Activated naive CD8-positive, alpha-beta T cell treated with anti-CD3 and anti-CD28 coated beads for 36 hours (primary cell): ENCODE measurements around the gene OR14A2. TPM values are rescaled to one million over a fixed set of nuclear protein-coding genes. Genes with fewer than 3 reads are reported as not detected.
"Not testable (repeated sequence)": the region's sequence is repeated elsewhere in the genome, so short reads cannot be mapped to it uniquely, and the experiment has no call there.

Experiments
- DNase-seq: peaks from one replicate; pipeline ENCODE4 v3.0.0; 2021
- H3K27ac Mint-ChIP-seq: one replicate; pipeline ENCODE4 v1.8.0; 2022; ENCODE audit warnings: mild to moderate bottlenecking, moderate library complexity, mixed read lengths
- H3K27me3 Mint-ChIP-seq: one replicate; pipeline ENCODE4 v1.8.0; 2022; ENCODE audit warnings: mild to moderate bottlenecking, mixed read lengths
- H3K36me3 Mint-ChIP-seq: one replicate; pipeline ENCODE4 v1.8.0; 2021; ENCODE audit warnings: mild to moderate bottlenecking, mixed read lengths
- H3K4me1 Mint-ChIP-seq: one replicate; pipeline ENCODE4 v1.8.0; 2021; ENCODE audit warnings: mixed read lengths
- H3K4me3 Mint-ChIP-seq: one replicate; pipeline ENCODE4 v1.8.0; 2022; ENCODE audit warnings: mild to moderate bottlenecking, moderate library complexity, mixed read lengths
- H3K9me3 Mint-ChIP-seq: one replicate; pipeline ENCODE4 v1.8.0; 2022; ENCODE audit warnings: mixed read lengths
- total RNA-seq, 2 experiments: library from RNA; stranded (reverse); gene quantifications; one replicate each; pipeline ENCODE4 v1.2.3, GENCODE V29; 2021

Gene OR14A2
- not detected for total RNA-seq

- no peak for DNase-seq
- Mint-ChIP-seq H3K4me3 (no peak within 1 kb of the TSS), H3K9me3 (peaks cover 7% of the 10 kb centered on the region), H3K27me3 (peaks cover 15% of the 10 kb centered on the region), H3K27ac (no peak within 1 kb of the TSS), H3K36me3 (no peaks in the 10 kb centered on the region), H3K4me1 (no peaks in the 10 kb centered on the region)
Measured at GRCh38 chr1:247748041-247748440, at the start of gene OR14A2. Gene OR14A2 (minus strand): TSS chr1:247748141.

- Mint-ChIP-seq H3K4me1 (no peaks in the 10 kb centered on the region), H3K27me3 (no peaks in the 10 kb centered on the region), H3K36me3 (no peaks in the 10 kb centered on the region), H3K4me3 (no peak overlapping the region), H3K9me3 (no peaks in the 10 kb centered on the region), H3K27ac (no peak overlapping the region)
- no peak for DNase-seq
Measured at GRCh38 chr1:247797518-247797917, 49.6 kb upstream of the OR14A2 start.

GRCh38 chr1:247769603-247770002 lies 21.7 kb upstream of the OR14A2 start:
- Mint-ChIP-seq H3K27me3 (peaks cover 5% of the 10 kb centered on the region), H3K27ac (no peak overlapping the region)
- no peak for DNase-seq

GRCh38 chr1:247760456-247760855 lies 12.5 kb upstream of the OR14A2 start, which contains the start of gene OR1C1:
Gene OR1C1 (minus strand): TSS chr1:247760556. CDS start chr1:247758406, 2,150 bp downstream.
- H3K4me3 Mint-ChIP-seq = no peak within 1 kb of the TSS
- H3K27me3 Mint-ChIP-seq = peaks cover 6% of the 10 kb centered on the region
- no peaks in the 10 kb centered on the region for H3K9me3 Mint-ChIP-seq
- DNase-seq = no peak
- H3K4me1 Mint-ChIP-seq = no peaks in the 10 kb centered on the region
- H3K27ac Mint-ChIP-seq = no peak within 1 kb of the TSS
- H3K36me3 Mint-ChIP-seq = no peaks in the 10 kb centered on the region

More at GRCh38 chr1:247769603-247770002, 21.7 kb upstream of the OR14A2 start:
- Mint-ChIP-seq H3K4me1 (no peaks in the 10 kb centered on the region), H3K4me3 (no peak overlapping the region), H3K9me3 (no peaks in the 10 kb centered on the region), H3K36me3 (no peaks in the 10 kb centered on the region)

GRCh38 chr1:247754311-247754710 lies 6.4 kb upstream of the OR14A2 start:
- H3K4me3 Mint-ChIP-seq, H3K4me1 Mint-ChIP-seq, DNase-seq, H3K27me3 Mint-ChIP-seq, H3K27ac Mint-ChIP-seq, H3K9me3 Mint-ChIP-seq, H3K36me3 Mint-ChIP-seq: not testable (repeated sequence)

- H3K9me3 Mint-ChIP-seq = peaks cover 7% of the 10 kb centered on the region
- peaks cover 4% of the 10 kb centered on the region for H3K27me3 Mint-ChIP-seq
- H3K4me3 Mint-ChIP-seq = no peak overlapping the region
- no peaks in the 10 kb centered on the region for H3K4me1 Mint-ChIP-seq
- H3K36me3 Mint-ChIP-seq = no peaks in the 10 kb centered on the region
- no peak overlapping the region for H3K27ac Mint-ChIP-seq
- no peak for DNase-seq
Measured at GRCh38 chr1:247749870-247750269, 1.9 kb upstream of the OR14A2 start.

GRCh38 chr1:247747616-247748015 lies 325 bp downstream of the OR14A2 start:
- Mint-ChIP-seq H3K4me3 (no peak overlapping the region), H3K27ac (no peak overlapping the region), H3K36me3 (no peaks in the 10 kb centered on the region), H3K9me3 (peaks cover 7% of the 10 kb centered on the region), H3K27me3 (peaks cover 16% of the 10 kb centered on the region), H3K4me1 (no peaks in the 10 kb centered on the region)
- DNase-seq = no peak

GRCh38 chr1:247746391-247746935 lies 1.5 kb downstream of the OR14A2 start:
- H3K36me3 Mint-ChIP-seq = no peaks in the 10 kb centered on the region
- H3K27ac Mint-ChIP-seq = no peak overlapping the region
- no peaks in the 10 kb centered on the region for H3K4me1 Mint-ChIP-seq
- no peak for DNase-seq
- peaks cover 16% of the 10 kb centered on the region for H3K27me3 Mint-ChIP-seq
- H3K9me3 Mint-ChIP-seq = peaks cover 7% of the 10 kb centered on the region
- no peak overlapping the region for H3K4me3 Mint-ChIP-seq

GRCh38 chr1:247742215-247742760 lies 5.7 kb downstream of the OR14A2 start:
- H3K9me3 Mint-ChIP-seq, H3K36me3 Mint-ChIP-seq, H3K4me1 Mint-ChIP-seq, DNase-seq, H3K4me3 Mint-ChIP-seq, H3K27ac Mint-ChIP-seq: not testable (repeated sequence)
- H3K27me3 Mint-ChIP-seq = peaks cover 16% of the 10 kb centered on the region

GRCh38 chr1:247741756-247742155 lies 6.2 kb downstream of the OR14A2 start:
- Mint-ChIP-seq H3K9me3 (no peaks in the 10 kb centered on the region), H3K4me3 (no peak overlapping the region), H3K27ac (no peak overlapping the region), H3K36me3 (no peaks in the 10 kb centered on the region), H3K27me3 (peaks cover 16% of the 10 kb centered on the region), H3K4me1 (no peaks in the 10 kb centered on the region)
- no peak for DNase-seq

- no peaks in the 10 kb centered on the region for H3K9me3 Mint-ChIP-seq
- no peak for DNase-seq
- no peak overlapping the region for H3K27ac Mint-ChIP-seq
- H3K4me1 Mint-ChIP-seq = no peaks in the 10 kb centered on the region
- H3K27me3 Mint-ChIP-seq = peaks cover 12% of the 10 kb centered on the region
- no peak overlapping the region for H3K4me3 Mint-ChIP-seq
- no peaks in the 10 kb centered on the region for H3K36me3 Mint-ChIP-seq
Measured at GRCh38 chr1:247740721-247741120, 7.2 kb downstream of the OR14A2 start.

- no peak for DNase-seq
- Mint-ChIP-seq H3K9me3 (no peaks in the 10 kb centered on the region), H3K36me3 (no peaks in the 10 kb centered on the region), H3K27me3 (peaks cover 8% of the 10 kb centered on the region), H3K27ac (no peak within 1 kb of the TSS), H3K4me1 (no peaks in the 10 kb centered on the region), H3K4me3 (no peak within 1 kb of the TSS)
Measured at GRCh38 chr1:247738315-247738714, 9.6 kb downstream of the OR14A2 start, which contains the start of gene OR14K1. Gene OR14K1 (plus strand): TSS chr1:247738615. CDS start chr1:247738615, 0 bp downstream.

GRCh38 chr1:247721222-247721621 lies 26.7 kb downstream of the OR14A2 start:
- no peak for DNase-seq
- Mint-ChIP-seq H3K36me3 (no peaks in the 10 kb centered on the region), H3K27me3 (peaks cover 4% of the 10 kb centered on the region), H3K9me3 (peaks cover 5% of the 10 kb centered on the region), H3K27ac (no peak overlapping the region), H3K4me1 (no peaks in the 10 kb centered on the region), H3K4me3 (no peak overlapping the region)

- no peaks in the 10 kb centered on the region for H3K36me3 Mint-ChIP-seq
- peaks cover 3% of the 10 kb centered on the region for H3K9me3 Mint-ChIP-seq
- DNase-seq = no peak
- H3K27ac Mint-ChIP-seq = no peak within 1 kb of the TSS
- no peaks in the 10 kb centered on the region for H3K27me3 Mint-ChIP-seq
- H3K4me3 Mint-ChIP-seq = no peak within 1 kb of the TSS
- H3K4me1 Mint-ChIP-seq = no peaks in the 10 kb centered on the region
Measured at GRCh38 chr1:247716546-247716945, 31.4 kb downstream of the OR14A2 start, which contains the start of gene OR6F1. Gene OR6F1 (minus strand): TSS chr1:247716646. CDS start chr1:247712755, 3,891 bp downstream.

- Mint-ChIP-seq H3K27ac (no peak overlapping the region), H3K4me1 (no peaks in the 10 kb centered on the region), H3K4me3 (no peak overlapping the region), H3K36me3 (no peaks in the 10 kb centered on the region), H3K27me3 (no peaks in the 10 kb centered on the region), H3K9me3 (no peaks in the 10 kb centered on the region)
- no peak for DNase-seq
Measured at GRCh38 chr1:247713753-247714152, 34.2 kb downstream of the OR14A2 start.

GRCh38 chr1:247710681-247711080 lies 37.3 kb downstream of the OR14A2 start:
- not testable (repeated sequence) for DNase-seq, H3K4me1 Mint-ChIP-seq, H3K36me3 Mint-ChIP-seq, H3K4me3 Mint-ChIP-seq, H3K27me3 Mint-ChIP-seq, H3K9me3 Mint-ChIP-seq, H3K27ac Mint-ChIP-seq
